MM.1S (cell line): Measurements from ENCODE around the gene BEAN1.

Experiments
- CTCF ChIP-seq: fragments of 300-600 bp; sonication (generic); IDR thresholded peaks from 2 replicates; pipeline ENCODE4 v1.5.1; 2016; ENCODE audit warnings: antibody characterized with exemption, low read length, mixed read lengths
- EZH2phosphoT487 ChIP-seq: fragments of 300-600 bp; sonication (generic); IDR thresholded peaks from 2 replicates; pipeline ENCODE4 v1.6.1; 2018; ENCODE audit warnings: antibody characterized with exemption, low read length

GRCh38 chr16:66444049-66444481 lies 17.0 kb downstream of the BEAN1 start:
- no peak for TF ChIP-seq EZH2phosphoT487
- TF ChIP-seq CTCF = no peak
